GM10248 (cell line): ENCODE measurements around the gene PML.

Source experiments
- CTCF ChIA-PET: fragments of 300-600 bp; sonication (Branson Sonifier 250); formaldehyde crosslinking; extraction: SDS; loops from one replicate; lab custom pipeline; 2021; ENCODE audit warnings: antibody characterized with exemption; lab: Yijun Ruan, JAX
- POLR2A ChIA-PET: fragments of 350-650 bp; sonication (Branson Sonifier 250); formaldehyde crosslinking; extraction: SDS; loops from one replicate; lab custom pipeline; 2020; ENCODE audit warnings: antibody characterized with exemption; lab: Yijun Ruan, JAX
- DNase-seq: peaks from one replicate; pipeline ENCODE4 v3.0.0; 2012; ENCODE audit errors: extremely low spot score
- TF ChIP-seq, protein P1 (sequence below): IDR thresholded peaks from 2 replicates; pipeline ENCODE4 v1.5.1; 2012; ENCODE audit warnings: mild to moderate bottlenecking, low read depth; ENCODE audit errors: extremely low read depth, missing control alignments, control extremely low read depth

Gene PML

DNA sequence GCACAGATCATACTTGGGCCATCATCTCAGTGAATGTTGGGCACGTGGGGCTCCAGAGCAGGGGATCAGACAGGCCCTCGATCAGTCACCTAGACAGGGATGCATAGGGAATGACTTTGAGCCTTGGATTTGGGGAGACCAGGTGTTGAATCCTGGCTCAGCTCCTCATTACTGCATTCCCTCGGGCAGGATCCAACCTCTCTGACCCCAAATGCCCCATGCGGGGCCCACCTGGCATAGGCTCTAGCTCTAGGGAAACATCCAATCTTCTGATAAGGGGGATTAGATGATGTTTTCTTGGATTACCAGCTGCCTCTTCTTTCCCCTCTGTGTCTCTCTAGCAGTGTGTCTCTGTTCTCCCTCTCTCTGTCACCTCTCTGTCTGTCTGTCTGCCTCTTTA, 45.5 kb upstream of the PML start:
- TF ChIP-seq, protein P1, sequence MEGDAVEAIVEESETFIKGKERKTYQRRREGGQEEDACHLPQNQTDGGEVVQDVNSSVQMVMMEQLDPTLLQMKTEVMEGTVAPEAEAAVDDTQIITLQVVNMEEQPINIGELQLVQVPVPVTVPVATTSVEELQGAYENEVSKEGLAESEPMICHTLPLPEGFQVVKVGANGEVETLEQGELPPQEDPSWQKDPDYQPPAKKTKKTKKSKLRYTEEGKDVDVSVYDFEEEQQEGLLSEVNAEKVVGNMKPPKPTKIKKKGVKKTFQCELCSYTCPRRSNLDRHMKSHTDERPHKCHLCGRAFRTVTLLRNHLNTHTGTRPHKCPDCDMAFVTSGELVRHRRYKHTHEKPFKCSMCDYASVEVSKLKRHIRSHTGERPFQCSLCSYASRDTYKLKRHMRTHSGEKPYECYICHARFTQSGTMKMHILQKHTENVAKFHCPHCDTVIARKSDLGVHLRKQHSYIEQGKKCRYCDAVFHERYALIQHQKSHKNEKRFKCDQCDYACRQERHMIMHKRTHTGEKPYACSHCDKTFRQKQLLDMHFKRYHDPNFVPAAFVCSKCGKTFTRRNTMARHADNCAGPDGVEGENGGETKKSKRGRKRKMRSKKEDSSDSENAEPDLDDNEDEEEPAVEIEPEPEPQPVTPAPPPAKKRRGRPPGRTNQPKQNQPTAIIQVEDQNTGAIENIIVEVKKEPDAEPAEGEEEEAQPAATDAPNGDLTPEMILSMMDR, result no peak
- ChIA-PET POLR2A (no interaction called here), CTCF (interaction anchor here (0.9 to 4.1 kb wide), 5 partner anchors 16 to 92 kb away, joined by 3 to 40 read pairs (median 3); no protein-coding TSS in a partner anchor)
- DNase-seq, result no peak

DNA sequence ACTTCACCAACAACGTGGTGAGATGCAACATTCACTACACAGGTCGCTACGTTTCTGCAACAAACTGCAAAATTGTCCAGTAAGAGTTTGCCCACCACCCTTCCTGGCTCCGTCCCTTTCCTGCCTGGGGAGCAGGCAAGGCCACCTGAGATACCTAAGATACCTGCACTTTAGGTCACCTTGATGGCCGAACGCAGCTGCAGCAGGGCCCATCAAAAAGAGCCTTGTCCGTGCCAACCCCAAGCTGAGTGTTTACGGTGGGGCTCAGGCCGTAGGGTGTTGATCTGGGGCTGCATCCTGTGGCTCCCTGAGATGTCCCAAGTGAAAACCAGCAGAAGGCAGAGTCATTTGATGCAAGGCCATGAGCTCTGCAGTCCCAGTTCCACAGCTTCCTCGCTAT, 45.0 kb upstream of the PML start:
- TF ChIP-seq, protein P1, result no peak
- ChIA-PET POLR2A (no interaction called here), CTCF (interaction anchor here (0.9 to 4.1 kb wide), 5 partner anchors 16 to 92 kb away, joined by 3 to 40 read pairs (median 3); no protein-coding TSS in a partner anchor)
- no peak for DNase-seq

DNA sequence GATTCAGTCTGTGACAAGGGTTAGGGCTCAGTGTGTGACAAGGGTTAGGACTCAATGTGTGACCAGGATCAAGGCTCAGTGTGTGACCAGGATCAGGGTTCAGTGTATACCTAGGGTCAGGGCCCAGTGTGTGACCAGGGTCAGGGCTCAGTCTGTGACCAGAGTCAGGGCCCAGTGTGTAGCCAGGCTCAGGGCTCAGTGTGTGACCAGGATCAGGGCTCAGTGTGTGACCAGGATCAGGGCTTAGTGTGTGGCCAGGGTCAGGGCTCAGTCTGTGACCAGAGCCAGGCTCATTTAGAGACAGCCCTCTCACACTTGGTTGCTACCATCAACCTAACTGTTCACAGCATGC, 44.1 kb upstream of the PML start:
- DNase-seq, result no peak
- ChIA-PET POLR2A (no interaction called here), CTCF (interaction anchor here (1.1 to 4.1 kb wide), 10 partner anchors 8 to 57 kb away, joined by 3 to 40 read pairs (median 4); no protein-coding TSS in a partner anchor)
- TF ChIP-seq, protein P1, result no peak

DNA sequence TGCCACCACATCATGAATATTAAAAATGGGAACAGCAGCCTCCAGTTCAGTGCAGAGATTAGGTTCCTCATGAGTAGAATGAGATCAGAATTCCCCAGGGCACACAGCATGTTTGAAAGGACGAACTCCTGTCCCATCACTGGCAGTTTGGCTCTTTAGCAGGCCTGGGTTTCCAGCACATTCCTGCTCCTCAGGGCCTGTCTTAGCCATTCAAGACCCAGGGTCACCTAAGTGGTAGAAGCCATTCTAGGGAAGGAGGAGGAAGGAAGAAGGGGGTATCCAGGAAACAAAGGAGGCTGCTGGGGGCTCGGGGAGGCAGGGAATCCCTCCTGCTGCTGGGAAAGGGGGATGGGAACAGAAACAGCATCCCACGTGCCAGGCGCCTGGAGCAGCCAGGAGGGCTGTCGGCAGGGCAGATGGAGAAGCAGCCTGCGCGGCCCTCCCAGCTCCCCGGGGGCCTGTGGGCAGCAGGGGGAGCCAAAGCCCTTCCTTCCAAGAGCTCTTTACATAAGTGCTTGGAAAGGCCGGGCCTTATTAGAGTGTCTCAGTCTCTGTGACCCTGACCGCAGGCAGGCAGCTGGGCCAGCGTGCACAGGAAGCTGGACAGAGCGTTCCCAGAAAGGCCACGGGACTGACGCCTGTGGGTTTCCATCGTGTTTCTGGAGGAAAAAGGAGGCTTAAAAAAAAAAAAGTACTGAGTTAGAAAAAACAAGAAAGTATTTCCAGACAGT, 43.5 kb upstream of the PML start:
- POLR2A ChIA-PET, result no interaction called here
- peak; percentile 78 for DNase-seq
- CTCF ChIA-PET, result interaction anchor here (0.6 to 4.1 kb wide), 10 partner anchors 8 to 369 kb away, joined by 3 to 40 read pairs (median 4); no protein-coding TSS in a partner anchor
- TF ChIP-seq, protein P1, result peak; percentile 78

DNA sequence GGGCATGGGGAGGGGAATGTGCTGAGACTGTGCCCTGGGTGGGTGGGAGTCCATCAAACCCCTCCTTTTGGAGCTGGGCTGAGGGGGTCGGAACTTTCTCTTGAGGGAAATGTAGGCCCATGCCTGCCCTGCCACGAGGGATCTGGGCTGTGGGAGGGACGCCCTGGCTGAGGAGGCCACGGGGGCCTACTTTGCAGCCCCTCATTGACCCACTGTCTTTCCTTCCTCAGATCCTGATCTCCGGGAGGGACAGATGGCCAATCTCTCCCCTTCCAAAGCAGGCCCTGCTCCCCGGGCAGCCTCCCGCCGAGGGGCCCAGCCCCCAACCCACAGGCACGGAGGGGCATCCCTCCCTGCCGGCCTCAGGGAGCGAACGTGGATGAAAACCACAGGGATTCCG, 42.9 kb upstream of the PML start:
- DNase-seq, result no peak
- TF ChIP-seq, protein P1, result no peak
- CTCF ChIA-PET, result interaction anchor here (0.6 to 4.1 kb wide), 10 partner anchors 9 to 369 kb away, joined by 3 to 40 read pairs (median 4); no protein-coding TSS in a partner anchor
- POLR2A ChIA-PET, result no interaction called here

DNA sequence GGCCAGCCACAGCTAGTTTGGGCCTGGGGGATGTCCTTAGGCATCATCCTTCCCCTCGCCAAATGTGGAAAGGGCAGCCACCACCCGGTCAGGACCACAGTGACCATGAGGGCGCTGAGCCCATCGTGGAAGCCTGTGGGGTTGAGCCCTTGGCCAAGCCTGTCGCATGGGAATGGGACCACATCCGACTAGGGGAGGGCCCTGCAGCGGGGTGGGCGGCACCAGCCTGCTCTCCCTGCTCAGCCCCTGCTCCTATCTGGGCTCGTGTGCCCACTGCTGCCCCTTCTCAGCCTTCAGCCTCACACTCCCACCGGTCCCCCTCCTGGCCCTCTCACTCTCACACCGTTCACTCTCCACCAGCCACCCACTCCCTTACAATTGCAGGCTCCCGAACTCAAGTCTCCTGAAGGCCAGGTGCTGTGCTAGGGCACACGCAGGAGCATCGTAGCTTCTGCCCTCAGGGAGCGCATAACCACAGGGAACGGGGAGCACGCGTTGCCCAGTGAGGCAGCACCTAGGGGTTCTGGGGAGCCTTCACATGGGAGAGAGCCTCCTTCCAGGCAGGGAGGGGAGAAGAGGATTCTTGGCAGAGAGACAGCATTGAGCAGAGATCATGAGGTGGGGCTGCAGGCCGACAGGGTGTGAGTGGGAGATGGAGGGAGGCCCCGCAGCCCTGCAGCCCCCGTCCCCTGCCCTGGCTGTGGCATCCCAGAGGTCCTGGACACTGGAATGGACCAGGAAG, 42.2 kb upstream of the PML start:
- ChIA-PET POLR2A (no interaction called here), CTCF (interaction anchor here (1.1 to 4.1 kb wide), 5 partner anchors 13 to 55 kb away, joined by 3 to 40 read pairs (median 7); no protein-coding TSS in a partner anchor)
- DNase-seq, result no peak
- TF ChIP-seq, protein P1, result no peak
